ENCODE measurements around the gene MOK.

Gene MOK

DNA sequence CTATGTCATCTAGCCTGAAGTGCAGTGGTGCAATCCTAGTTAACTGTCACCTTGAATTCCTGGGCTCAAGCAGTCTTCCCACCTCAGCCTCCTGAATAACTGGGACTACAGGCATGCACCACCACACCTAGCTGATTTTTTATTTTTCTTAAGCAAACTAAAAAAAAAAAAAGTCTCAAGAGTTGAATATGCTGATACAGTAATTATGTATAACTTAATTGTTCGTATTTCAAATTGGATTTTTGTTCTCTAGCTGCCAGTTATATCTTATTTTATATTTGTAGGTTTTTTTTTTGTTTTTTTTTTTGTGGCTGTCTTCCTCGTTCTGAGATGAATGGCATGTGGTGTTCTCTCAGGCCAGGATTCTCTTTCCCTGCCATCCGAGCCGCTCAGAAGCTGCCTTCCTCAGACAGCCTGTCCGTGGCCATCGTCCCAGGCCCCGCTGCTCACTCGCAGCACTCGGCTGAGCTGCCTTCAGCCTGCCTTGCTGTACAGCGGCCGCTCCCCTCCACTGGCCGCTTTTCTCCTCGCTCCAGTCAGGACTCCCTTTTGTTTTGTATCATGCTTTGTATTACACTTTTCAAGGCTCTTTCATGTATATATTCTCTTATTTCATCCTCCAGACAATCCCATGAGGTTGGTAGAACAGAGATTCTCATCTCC is 112.0 kb downstream of the MOK start:
- Histone ChIP-seq H3K9me3 (ENCODE audit: control insufficient read depth, low read depth, low read length) (no peaks in the 10 kb centered on the region), H3K9ac (ENCODE audit: low read length) (no peak overlapping the region), H3K4me3 (ENCODE audit: low read length) (no peak overlapping the region), H3K27me3 (ENCODE audit: control insufficient read depth, insufficient read depth, low read length) (no peaks in the 10 kb centered on the region), H3K4me1 (ENCODE audit: control insufficient read depth, low read depth, low read length) (peaks cover 4% of the 10 kb centered on the region), H3K36me3 (ENCODE audit: control insufficient read depth, low read depth, low read length) (peaks cover 3% of the 10 kb centered on the region), H3K27ac (ENCODE audit: low read length) (no peak overlapping the region)

GRCh38 chr14:102189874-102190273 is 115.1 kb downstream of the MOK start:
- H3K4me3 ChIP-seq (ENCODE audit: low read length) = no peak overlapping the region
- peaks cover 4% of the 10 kb centered on the region for H3K4me1 ChIP-seq (ENCODE audit: control insufficient read depth, low read depth, low read length)
- H3K27me3 ChIP-seq (ENCODE audit: control insufficient read depth, insufficient read depth, low read length) = no peaks in the 10 kb centered on the region
- no peaks in the 10 kb centered on the region for H3K9me3 ChIP-seq (ENCODE audit: control insufficient read depth, low read depth, low read length)
- H3K9ac ChIP-seq (ENCODE audit: low read length) = no peak overlapping the region
- H3K36me3 ChIP-seq (ENCODE audit: control insufficient read depth, low read depth, low read length) = no peaks in the 10 kb centered on the region
- no peak overlapping the region for H3K27ac ChIP-seq (ENCODE audit: low read length)

GRCh38 chr14:102188187-102188586 is 116.8 kb downstream of the MOK start:
- Histone ChIP-seq H3K27ac (ENCODE audit: low read length) (no peak overlapping the region), H3K27me3 (ENCODE audit: control insufficient read depth, insufficient read depth, low read length) (no peaks in the 10 kb centered on the region), H3K36me3 (ENCODE audit: control insufficient read depth, low read depth, low read length) (no peaks in the 10 kb centered on the region), H3K4me3 (ENCODE audit: low read length) (no peak overlapping the region), H3K4me1 (ENCODE audit: control insufficient read depth, low read depth, low read length) (no peaks in the 10 kb centered on the region), H3K9me3 (ENCODE audit: control insufficient read depth, low read depth, low read length) (no peaks in the 10 kb centered on the region), H3K9ac (ENCODE audit: low read length) (no peak overlapping the region)

GRCh38 chr14:102187568-102188001 is 117.4 kb downstream of the MOK start:
- no peaks in the 10 kb centered on the region for H3K36me3 ChIP-seq (ENCODE audit: control insufficient read depth, low read depth, low read length)
- no peaks in the 10 kb centered on the region for H3K4me1 ChIP-seq (ENCODE audit: control insufficient read depth, low read depth, low read length)
- H3K4me3 ChIP-seq (ENCODE audit: low read length) = no peak overlapping the region
- H3K9ac ChIP-seq (ENCODE audit: low read length) = no peak overlapping the region
- no peaks in the 10 kb centered on the region for H3K9me3 ChIP-seq (ENCODE audit: control insufficient read depth, low read depth, low read length)
- no peak overlapping the region for H3K27ac ChIP-seq (ENCODE audit: low read length)
- H3K27me3 ChIP-seq (ENCODE audit: control insufficient read depth, insufficient read depth, low read length) = no peaks in the 10 kb centered on the region

DNA sequence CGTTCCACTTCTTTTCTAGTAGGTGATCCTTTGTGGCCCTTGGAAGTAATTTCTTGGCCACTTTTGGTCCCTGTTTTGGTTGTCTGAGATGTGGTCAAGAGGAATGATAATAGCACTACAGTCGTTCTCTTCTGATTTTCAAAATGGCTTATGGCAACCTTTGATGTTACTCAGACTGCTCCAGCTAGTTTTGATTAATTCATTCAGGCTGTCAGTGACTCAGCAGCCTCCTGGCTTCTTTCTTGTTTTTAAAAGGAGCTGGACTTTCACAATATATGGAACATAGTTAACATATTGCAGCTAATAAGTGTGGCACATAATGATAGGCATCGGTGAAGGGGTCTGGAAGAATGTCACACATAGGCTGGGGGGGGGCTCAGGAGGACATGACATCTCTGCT is 117.9 kb downstream of the MOK start:
- H3K27ac ChIP-seq (ENCODE audit: low read length) = no peak overlapping the region
- H3K36me3 ChIP-seq (ENCODE audit: control insufficient read depth, low read depth, low read length) = no peaks in the 10 kb centered on the region
- no peak overlapping the region for H3K4me3 ChIP-seq (ENCODE audit: low read length)
- H3K9ac ChIP-seq (ENCODE audit: low read length) = no peak overlapping the region
- H3K9me3 ChIP-seq (ENCODE audit: control insufficient read depth, low read depth, low read length) = no peaks in the 10 kb centered on the region
- H3K4me1 ChIP-seq (ENCODE audit: control insufficient read depth, low read depth, low read length) = no peaks in the 10 kb centered on the region
- no peaks in the 10 kb centered on the region for H3K27me3 ChIP-seq (ENCODE audit: control insufficient read depth, insufficient read depth, low read length)

- H3K27me3 ChIP-seq (ENCODE audit: control insufficient read depth, insufficient read depth, low read length) = no peaks in the 10 kb centered on the region
Observed at GRCh38 chr14:102185360-102185759, 119.6 kb downstream of the MOK start.

DNA sequence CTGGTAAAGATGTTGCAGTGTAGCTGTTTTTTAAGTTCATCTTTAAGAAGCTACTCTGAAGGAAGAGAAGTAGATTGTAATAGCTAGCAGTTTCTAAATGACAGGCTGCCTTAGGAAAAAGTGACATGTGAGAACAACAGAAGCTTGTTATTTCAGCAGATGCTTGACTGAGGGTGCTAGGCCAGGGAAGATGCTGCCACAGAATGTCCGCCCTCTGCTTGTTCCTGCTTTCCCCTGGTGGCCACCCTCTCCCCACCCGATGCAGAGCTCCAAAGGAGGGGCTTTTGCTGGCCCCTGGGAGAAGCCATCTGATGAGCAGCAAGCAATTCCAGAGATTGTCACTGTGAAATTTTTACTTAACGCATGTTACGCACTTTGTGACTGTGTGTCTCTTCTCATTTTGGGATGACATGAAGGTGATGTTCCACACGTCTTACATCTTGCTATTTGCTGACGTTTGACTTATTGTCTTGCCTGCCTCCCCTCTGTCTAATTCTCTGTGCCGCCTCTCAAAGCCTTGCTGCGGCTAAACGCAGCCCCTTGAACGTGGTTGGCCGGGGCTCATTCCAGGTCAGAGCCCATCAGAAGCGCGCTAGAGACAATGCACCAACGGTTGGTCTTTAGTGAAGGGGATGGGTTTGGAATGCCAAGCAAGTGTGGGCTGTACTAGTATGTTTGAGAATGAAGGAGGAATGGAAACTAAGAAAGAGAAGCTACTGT is 120.5 kb downstream of the MOK start:
- H3K36me3 ChIP-seq (ENCODE audit: control insufficient read depth, low read depth, low read length) = no peaks in the 10 kb centered on the region
- H3K9ac ChIP-seq (ENCODE audit: low read length) = no peak overlapping the region
- H3K27ac ChIP-seq (ENCODE audit: low read length) = no peak overlapping the region
- H3K4me1 ChIP-seq (ENCODE audit: control insufficient read depth, low read depth, low read length) = no peaks in the 10 kb centered on the region
- no peaks in the 10 kb centered on the region for H3K27me3 ChIP-seq (ENCODE audit: control insufficient read depth, insufficient read depth, low read length)
- H3K9me3 ChIP-seq (ENCODE audit: control insufficient read depth, low read depth, low read length) = no peaks in the 10 kb centered on the region
- no peak overlapping the region for H3K4me3 ChIP-seq (ENCODE audit: low read length)

More at GRCh38 chr14:102185360-102185759, 119.6 kb downstream of the MOK start:
- Histone ChIP-seq H3K9me3 (ENCODE audit: control insufficient read depth, low read depth, low read length) (no peaks in the 10 kb centered on the region), H3K4me3 (ENCODE audit: low read length) (no peak overlapping the region), H3K4me1 (ENCODE audit: control insufficient read depth, low read depth, low read length) (no peaks in the 10 kb centered on the region), H3K9ac (ENCODE audit: low read length) (no peak overlapping the region), H3K27ac (ENCODE audit: low read length) (no peak overlapping the region), H3K36me3 (ENCODE audit: control insufficient read depth, low read depth, low read length) (no peaks in the 10 kb centered on the region)

DNA sequence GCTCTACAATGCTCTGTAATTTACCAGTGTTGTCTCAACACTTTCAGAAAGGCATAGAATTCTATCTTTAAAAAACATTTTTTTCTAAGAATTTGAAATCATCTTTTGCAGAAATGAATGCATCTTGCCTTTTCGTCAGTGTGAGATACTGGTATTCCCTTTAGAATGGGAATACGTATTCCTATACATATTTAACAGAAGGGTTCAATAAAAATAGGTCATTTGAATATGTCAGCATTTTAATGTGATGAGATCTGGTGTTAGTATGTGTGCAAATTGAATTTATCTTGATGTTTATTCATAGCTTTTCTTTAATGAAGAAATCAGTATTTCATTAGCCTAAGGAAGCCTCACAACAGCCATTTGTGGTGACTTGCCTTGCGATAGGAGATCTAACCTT is 121.1 kb downstream of the MOK start:
- H3K4me1 ChIP-seq (ENCODE audit: control insufficient read depth, low read depth, low read length) = no peaks in the 10 kb centered on the region

GRCh38 chr14:102182936-102183619 is 121.9 kb downstream of the MOK start:
- H3K9ac ChIP-seq (ENCODE audit: low read length) = no peak overlapping the region
- H3K27me3 ChIP-seq (ENCODE audit: control insufficient read depth, insufficient read depth, low read length) = no peaks in the 10 kb centered on the region
- H3K4me1 ChIP-seq (ENCODE audit: control insufficient read depth, low read depth, low read length) = no peaks in the 10 kb centered on the region
- no peak overlapping the region for H3K4me3 ChIP-seq (ENCODE audit: low read length)
- no peaks in the 10 kb centered on the region for H3K36me3 ChIP-seq (ENCODE audit: control insufficient read depth, low read depth, low read length)
- H3K27ac ChIP-seq (ENCODE audit: low read length) = no peak overlapping the region
- H3K9me3 ChIP-seq (ENCODE audit: control insufficient read depth, low read depth, low read length) = no peaks in the 10 kb centered on the region

More for the DNA sequence above, 121.1 kb downstream of the MOK start:
- no peak overlapping the region for H3K9ac ChIP-seq (ENCODE audit: low read length)
- H3K27ac ChIP-seq (ENCODE audit: low read length) = no peak overlapping the region
- H3K4me3 ChIP-seq (ENCODE audit: low read length) = no peak overlapping the region
- no peaks in the 10 kb centered on the region for H3K9me3 ChIP-seq (ENCODE audit: control insufficient read depth, low read depth, low read length)
- no peaks in the 10 kb centered on the region for H3K27me3 ChIP-seq (ENCODE audit: control insufficient read depth, insufficient read depth, low read length)
- no peaks in the 10 kb centered on the region for H3K36me3 ChIP-seq (ENCODE audit: control insufficient read depth, low read depth, low read length)

- Histone ChIP-seq H3K36me3 (ENCODE audit: control insufficient read depth, low read depth, low read length) (no peaks in the 10 kb centered on the region), H3K9ac (ENCODE audit: low read length) (no peak overlapping the region), H3K4me3 (ENCODE audit: low read length) (no peak overlapping the region), H3K9me3 (ENCODE audit: control insufficient read depth, low read depth, low read length) (no peaks in the 10 kb centered on the region), H3K27me3 (ENCODE audit: control insufficient read depth, insufficient read depth, low read length) (no peaks in the 10 kb centered on the region), H3K4me1 (ENCODE audit: control insufficient read depth, low read depth, low read length) (no peaks in the 10 kb centered on the region), H3K27ac (ENCODE audit: low read length) (no peak overlapping the region)
Observed at GRCh38 chr14:102182190-102182589, 122.8 kb downstream of the MOK start.

- H3K9me3 ChIP-seq (ENCODE audit: control insufficient read depth, low read depth, low read length) = no peaks in the 10 kb centered on the region
- no peaks in the 10 kb centered on the region for H3K27me3 ChIP-seq (ENCODE audit: control insufficient read depth, insufficient read depth, low read length)
- H3K4me3 ChIP-seq (ENCODE audit: low read length) = no peak overlapping the region
- no peaks in the 10 kb centered on the region for H3K4me1 ChIP-seq (ENCODE audit: control insufficient read depth, low read depth, low read length)
- no peak overlapping the region for H3K9ac ChIP-seq (ENCODE audit: low read length)
- no peaks in the 10 kb centered on the region for H3K36me3 ChIP-seq (ENCODE audit: control insufficient read depth, low read depth, low read length)
- H3K27ac ChIP-seq (ENCODE audit: low read length) = no peak overlapping the region
Observed at GRCh38 chr14:102181187-102181586, 123.8 kb downstream of the MOK start.
